Endodermal cell (in vitro differentiated cells): ENCODE measurements around the gene LRP2. TPM values are rescaled to one million over a fixed set of nuclear protein-coding genes. Genes with fewer than 3 reads are reported as not detected.

Experiments
- DNase-seq: peaks from one replicate; pipeline ENCODE4 v3.0.0-alpha.2; 2017
- H3K27ac ChIP-seq: 2 replicates; pipeline ENCODE4 v1.5.1; 2013; ENCODE audit warnings: mild to moderate bottlenecking, low read depth, low read length, moderate library complexity
- H3K27me3 ChIP-seq: 2 replicates; pipeline ENCODE4 v1.6.1; 2013; ENCODE audit warnings: mild to moderate bottlenecking, low read length, moderate library complexity; ENCODE audit not compliant: insufficient read depth, control insufficient read depth, poor library complexity, severe bottlenecking
- H3K36me3 ChIP-seq: 2 replicates; pipeline ENCODE4 v1.7.0; 2013; ENCODE audit warnings: mild to moderate bottlenecking, low read length, moderate library complexity; ENCODE audit not compliant: control insufficient read depth, insufficient read depth
- H3K4me1 ChIP-seq: one replicate; pipeline ENCODE4 v1.7.0; 2013; ENCODE audit warnings: low read length; ENCODE audit not compliant: control insufficient read depth, insufficient read depth
- H3K4me3 ChIP-seq: 2 replicates; pipeline ENCODE4 v1.5.1; 2013; ENCODE audit warnings: mild to moderate bottlenecking, low read length, moderate library complexity
- H3K9ac ChIP-seq: 2 replicates; pipeline ENCODE4 v1.6.1; 2013; ENCODE audit warnings: mild to moderate bottlenecking, low read length, moderate library complexity; ENCODE audit not compliant: poor library complexity, severe bottlenecking; ENCODE audit errors: extremely low read depth
- H3K9me3 ChIP-seq: 2 replicates; pipeline ENCODE4 v1.6.1; 2013; ENCODE audit warnings: mild to moderate bottlenecking, low read length, moderate library complexity; ENCODE audit not compliant: control insufficient read depth
- H3K27ac Mint-ChIP-seq: 2 replicates; pipeline ENCODE4 v1.8.0; 2020; ENCODE audit warnings: mixed read lengths
- H3K27me3 Mint-ChIP-seq: 2 replicates; pipeline ENCODE4 v1.8.0; 2021; ENCODE audit warnings: mild to moderate bottlenecking, mixed read lengths; ENCODE audit not compliant: insufficient read depth
- H3K36me3 Mint-ChIP-seq: 2 replicates; pipeline ENCODE4 v1.8.0; 2020; ENCODE audit warnings: low read depth, mixed read lengths
- H3K4me1 Mint-ChIP-seq: 2 replicates; pipeline ENCODE4 v1.8.0; 2020; ENCODE audit warnings: mixed read lengths
- H3K4me3 Mint-ChIP-seq: 2 replicates; pipeline ENCODE4 v1.8.0; 2020; ENCODE audit warnings: mild to moderate bottlenecking, moderate library complexity, mixed read lengths
- H3K9me3 Mint-ChIP-seq: 2 replicates; pipeline ENCODE4 v1.8.0; 2020; ENCODE audit warnings: mild to moderate bottlenecking, mixed read lengths
- CTCF ChIP-seq: fragments of 200-600 bp; sonication (generic); conservative IDR thresholded peaks from 2 replicates; pipeline ENCODE4 v1.5.0; 2021; ENCODE audit warnings: antibody characterized with exemption, mild to moderate bottlenecking
- WGBS, 2 experiments: methylation state at CpG; one replicate each; pipeline versions ENCODE4 v1.1.5 to v1.1.7; 2013; ENCODE audit warnings: missing lambda C conversion rate in 2 of 2, mixed read lengths in 1 of 2; ENCODE audit not compliant: insufficient coverage in 1 of 2, insufficient read length in 1 of 2; 5-methylcytosine and 5-hydroxymethylcytosine counted together
- total RNA-seq, 2 donors: library from RNA; stranded (reverse); fragmentation: NEBNext Ultra II Directional in 1 of 2; extraction: Animal tissue kit (Norgen Biotek cat#: 25700) in 1 of 2; gene quantifications; 2 replicates in 1 of 2; 3 replicates in 1 of 2; pipeline ENCODE4 v1.2.1, GENCODE V29; 2021

The LRP2 gene
- total RNA-seq, 2 donors from 2014 or later, result 2.2 to 3.5 TPM

- TF ChIP-seq CTCF, result no peak
- DNase-seq, result no peak
- peaks cover 6% of the 10 kb centered on the region for H3K4me1 Mint-ChIP-seq
- no peak overlapping the region for H3K9ac ChIP-seq
- peaks cover 3% of the 10 kb centered on the region for H3K9me3 Mint-ChIP-seq
- H3K27ac Mint-ChIP-seq, result no peak overlapping the region
- H3K9me3 ChIP-seq, result no peaks in the 10 kb centered on the region
- H3K4me3 Mint-ChIP-seq, result no peak overlapping the region
- peaks cover 7% of the 10 kb centered on the region for H3K27me3 Mint-ChIP-seq
- 93 to 100% methylated on average over 1 to 6 of the region's 6 CpGs for WGBS, 2 experiments
- H3K4me3 ChIP-seq, result no peak overlapping the region
- H3K27ac ChIP-seq, result no peak overlapping the region
- no peaks in the 10 kb centered on the region for H3K36me3 Mint-ChIP-seq
- no peaks in the 10 kb centered on the region for H3K27me3 ChIP-seq
- H3K36me3 ChIP-seq, result no peaks in the 10 kb centered on the region
- H3K4me1 ChIP-seq, result no peaks in the 10 kb centered on the region
These were observed 22.5 kb upstream of the LRP2 start for GRCh38 chr2:169384816-169385215.

- Histone ChIP-seq H3K4me3 (no peak overlapping the region), H3K27ac (no peak overlapping the region), H3K9ac (no peak overlapping the region), H3K27me3 (peaks cover 21% of the 10 kb centered on the region), H3K4me1 (no peaks in the 10 kb centered on the region), H3K36me3 (no peaks in the 10 kb centered on the region), H3K9me3 (no peaks in the 10 kb centered on the region)
- no peak for TF ChIP-seq CTCF
- DNase-seq, result no peak
- peaks cover 2% of the 10 kb centered on the region for H3K9me3 Mint-ChIP-seq
- H3K4me1 Mint-ChIP-seq, result no peaks in the 10 kb centered on the region
- no peaks in the 10 kb centered on the region for H3K36me3 Mint-ChIP-seq
- H3K27ac Mint-ChIP-seq, result no peak overlapping the region
- H3K4me3 Mint-ChIP-seq, result no peak overlapping the region
- peaks cover 41% of the 10 kb centered on the region for H3K27me3 Mint-ChIP-seq
- 93 to 96% methylated on average over 3 of the region's 4 CpGs for WGBS, 2 experiments
These were observed 10.2 kb upstream of the LRP2 start for GRCh38 chr2:169372561-169372960.

- no peak for DNase-seq
- no peak overlapping the region for H3K4me3 ChIP-seq
- H3K4me1 ChIP-seq, result no peaks in the 10 kb centered on the region
- H3K27me3 ChIP-seq, result peaks cover 43% of the 10 kb centered on the region
- no peaks in the 10 kb centered on the region for H3K36me3 ChIP-seq
- peaks cover 76% of the 10 kb centered on the region for H3K27me3 Mint-ChIP-seq
- no peak overlapping the region for H3K9ac ChIP-seq
- no peak overlapping the region for H3K4me3 Mint-ChIP-seq
- H3K4me1 Mint-ChIP-seq, result peaks cover 29% of the 10 kb centered on the region
- no peaks in the 10 kb centered on the region for H3K36me3 Mint-ChIP-seq
- no peak overlapping the region for H3K27ac Mint-ChIP-seq
- H3K9me3 ChIP-seq, result no peaks in the 10 kb centered on the region
- TF ChIP-seq CTCF, result no peak
- H3K9me3 Mint-ChIP-seq, result peaks cover 2% of the 10 kb centered on the region
- H3K27ac ChIP-seq, result no peak overlapping the region
These were observed 3.7 kb upstream of the LRP2 start for GRCh38 chr2:169366066-169366465.
